Activated CD8-positive, alpha-beta memory T cell treated with anti-CD3 and anti-CD28 coated beads for 36 hours (primary cell): ENCODE results near the gene CNPY1. TPM values are rescaled to one million over a fixed set of nuclear protein-coding genes. Genes with fewer than 3 reads are reported as not detected.

Experiments
- CTCF ChIA-PET: fragments of 350-600 bp; sonication (Branson Sonifier 250); formaldehyde crosslinking; loops from one replicate; lab custom pipeline; 2021; ENCODE audit warnings: antibody characterized with exemption; lab: Charles Lee
- POLR2A ChIA-PET: fragments of 350-600 bp; sonication (Branson Sonifier 250); formaldehyde crosslinking; loops from one replicate; lab custom pipeline; 2021; ENCODE audit warnings: antibody characterized with exemption; lab: Charles Lee
- total RNA-seq, 2 experiments: library from RNA; stranded (reverse); gene quantifications; one replicate each; pipeline ENCODE4 v1.2.3, GENCODE V29; 2021

The CNPY1 gene
- total RNA-seq, 2 experiments from 2014 or later = not detected

DNA sequence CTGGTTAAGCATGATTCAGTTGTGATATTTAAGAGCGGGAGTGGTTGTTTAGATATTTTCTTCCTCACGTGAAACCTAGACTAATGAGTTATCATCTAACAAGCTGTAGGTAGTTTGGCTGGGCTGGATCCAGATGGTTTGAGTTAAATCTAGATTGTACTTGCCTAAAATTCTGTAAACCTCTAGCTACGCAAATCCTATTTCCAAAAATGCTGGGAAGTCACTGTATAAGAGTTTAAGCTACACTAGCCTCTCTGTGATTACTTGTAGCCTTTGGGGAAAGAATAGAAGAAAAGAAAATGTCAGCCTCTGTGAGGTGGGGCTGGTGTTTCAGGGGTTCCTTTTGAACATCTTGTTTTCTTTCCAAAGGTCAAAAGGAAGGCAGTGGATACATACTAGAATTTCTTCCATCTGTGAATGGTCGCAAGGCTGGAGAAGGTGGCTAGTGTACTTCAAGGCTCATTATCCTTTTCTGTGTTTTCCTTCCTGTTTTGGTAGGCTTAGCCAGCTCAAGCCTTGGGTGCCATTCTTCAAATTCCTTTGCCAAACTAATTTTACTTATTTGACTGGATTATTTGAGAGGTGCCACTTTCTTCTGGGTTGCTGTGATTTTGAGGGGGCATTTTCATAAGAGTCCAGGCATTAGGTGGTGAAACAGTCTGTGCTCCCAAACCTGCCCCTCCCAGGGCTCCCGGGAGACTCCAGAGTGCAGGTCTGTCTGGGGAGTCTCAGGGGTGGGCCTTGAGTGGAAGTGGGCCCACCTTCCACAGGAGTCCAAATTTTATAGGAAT is 93.7 kb downstream of the CNPY1 start:
- ChIA-PET POLR2A (no interaction called here), CTCF (interaction anchor here (0.9 to 1.5 kb wide), 3 partner anchors 74 to 539 kb away, joined by 3 read pairs; no protein-coding TSS in a partner anchor)

DNA sequence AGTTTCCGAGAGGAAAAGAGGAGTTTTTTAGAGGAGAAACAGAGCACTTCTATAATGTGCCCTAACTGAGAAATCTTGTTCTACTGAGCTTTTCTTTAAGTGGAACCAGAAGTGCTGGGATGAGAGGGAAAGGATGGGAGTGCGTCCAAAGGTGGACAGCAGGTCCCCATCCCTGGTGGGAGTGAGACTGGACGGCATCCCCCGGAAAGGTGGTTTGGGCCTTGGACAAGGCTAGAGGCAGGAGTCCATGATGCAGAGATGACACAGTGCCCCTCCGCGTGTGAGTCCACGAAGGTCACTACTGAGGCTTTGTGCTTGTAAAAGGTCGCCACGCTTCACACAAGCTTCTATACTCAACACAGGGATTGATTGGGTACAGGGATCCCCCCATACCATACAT is 94.5 kb downstream of the CNPY1 start:
- CTCF ChIA-PET = interaction anchor here (0.9 to 1.5 kb wide), 3 partner anchors 73 to 538 kb away, joined by 3 to 4 read pairs (median 3); no protein-coding TSS in a partner anchor
- POLR2A ChIA-PET = no interaction called here

Other genes with a start within 250 kb of the CNPY1 start
- 10 to 100 TPM; 45.7 to 47.0 TPM for gene INSIG1, start 248.7 kb downstream of the CNPY1 start, total RNA-seq
- not detected for gene EN2, start 88.4 kb downstream of the CNPY1 start, total RNA-seq
- gene RBM33, start 98.1 kb upstream of the CNPY1 start, total RNA-seq = 10 to 100 TPM; 64.0 to 64.9 TPM